ENCODE results near the gene DUOX2.

DNA sequence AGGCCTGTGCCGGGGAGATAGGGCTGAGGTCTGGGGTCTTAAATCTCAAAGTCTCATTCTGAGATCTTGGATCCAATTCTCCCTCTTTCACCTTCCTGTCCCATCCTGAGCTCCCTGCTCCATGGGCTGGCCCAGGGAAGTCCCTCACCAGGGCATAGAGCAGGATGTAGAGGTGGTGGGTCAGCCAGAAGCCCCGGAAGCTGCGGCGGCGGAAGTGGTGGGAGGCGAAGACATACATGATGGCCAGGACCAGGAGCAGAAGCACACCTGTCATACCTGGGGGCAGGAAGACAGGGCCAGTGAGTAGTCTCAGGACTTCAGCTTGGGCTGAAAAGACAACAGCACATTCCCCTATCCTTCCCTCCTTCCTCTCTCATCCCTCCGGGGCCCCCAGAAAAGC lies 16.5 kb downstream of the DUOX2 start:
- TF ChIP-seq ZSCAN30 (tag by site-specific recombination; IDR thresholded peaks at IDR 0.05) = no peak
- no peak for TF ChIP-seq CTCF (tag by site-specific recombination; IDR thresholded peaks at IDR 0.05)
- TF ChIP-seq, protein P1, sequence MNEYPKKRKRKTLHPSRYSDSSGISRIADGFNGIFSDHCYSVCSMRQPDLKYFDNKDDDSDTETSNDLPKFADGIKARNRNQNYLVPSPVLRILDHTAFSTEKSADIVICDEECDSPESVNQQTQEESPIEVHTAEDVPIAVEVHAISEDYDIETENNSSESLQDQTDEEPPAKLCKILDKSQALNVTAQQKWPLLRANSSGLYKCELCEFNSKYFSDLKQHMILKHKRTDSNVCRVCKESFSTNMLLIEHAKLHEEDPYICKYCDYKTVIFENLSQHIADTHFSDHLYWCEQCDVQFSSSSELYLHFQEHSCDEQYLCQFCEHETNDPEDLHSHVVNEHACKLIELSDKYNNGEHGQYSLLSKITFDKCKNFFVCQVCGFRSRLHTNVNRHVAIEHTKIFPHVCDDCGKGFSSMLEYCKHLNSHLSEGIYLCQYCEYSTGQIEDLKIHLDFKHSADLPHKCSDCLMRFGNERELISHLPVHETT (tag by site-specific recombination; IDR thresholded peaks at IDR 0.05) = no peak
- TF ChIP-seq ZNF785 (tag by site-specific recombination; IDR thresholded peaks at IDR 0.05) = no peak
- no peak for TF ChIP-seq SALL2 (tag by site-specific recombination; IDR thresholded peaks at IDR 0.05; ENCODE audit: borderline replicate concordance)
- no peak for TF ChIP-seq ZNF837 (tag by site-specific recombination; IDR thresholded peaks at IDR 0.05)
- TF ChIP-seq ZNF792 (tag by site-specific recombination; IDR thresholded peaks at IDR 0.05) = no peak
- no peak for TF ChIP-seq ZFHX2 (tag by site-specific recombination; conservative IDR thresholded peaks at IDR 0.05)
- TF ChIP-seq, protein P2, sequence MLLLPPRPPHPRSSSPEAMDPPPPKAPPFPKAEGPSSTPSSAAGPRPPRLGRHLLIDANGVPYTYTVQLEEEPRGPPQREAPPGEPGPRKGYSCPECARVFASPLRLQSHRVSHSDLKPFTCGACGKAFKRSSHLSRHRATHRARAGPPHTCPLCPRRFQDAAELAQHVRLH (tag by site-specific recombination; IDR thresholded peaks at IDR 0.05) = no peak
- no peak for TF ChIP-seq MEIS1 (CRISPR knock-in tag; IDR thresholded peaks at IDR 0.05; ENCODE audit: borderline replicate concordance)
- TF ChIP-seq ZNF335 (tag by site-specific recombination; conservative IDR thresholded peaks at IDR 0.05) = no peak
- TF ChIP-seq ZNF19 (tag by site-specific recombination; IDR thresholded peaks at IDR 0.05; ENCODE audit: low read depth) = no peak
- TF ChIP-seq ZNF24 (tag by site-specific recombination; IDR thresholded peaks at IDR 0.05) = no peak
- no peak for TF ChIP-seq ZNF747 (tag by site-specific recombination; IDR thresholded peaks at IDR 0.05)

Data from HEK293 (cell line).